H1 (cell line): Measurements from ENCODE around the gene S100A11. TPM values are rescaled to one million over a fixed set of nuclear protein-coding genes. Genes with fewer than 3 reads are reported as not detected.

Experiments used
- CBX5 ChIP-seq: fragments of 300-800, 300-1000 bp; sonication (generic); IDR thresholded peaks from 2 replicates; pipeline ENCODE4 v1.7.1; 2016; ENCODE audit warnings: antibody characterized with exemption, low read length, low read depth
- CEBPB ChIP-seq: IDR thresholded peaks from 2 replicates; pipeline ENCODE4 v1.6.1; 2012; ENCODE audit warnings: low read depth, low read length
- CHD2 ChIP-seq: IDR thresholded peaks from 2 replicates; pipeline ENCODE4 v1.6.1; 2012; ENCODE audit warnings: low read length, improper control_type of control experiment
- EGR1 ChIP-seq: IDR thresholded peaks from 2 replicates; pipeline ENCODE4 v1.6.1; 2011; ENCODE audit warnings: low read depth, low read length, borderline replicate concordance
- EP300 ChIP-seq, 2 experiments: IDR thresholded peaks; 1 replicate in 1 of 2; 2 replicates in 1 of 2; pipeline ENCODE4 v1.6.1; 2011 to 2012; ENCODE audit warnings: low read depth in 2 of 2, low read length in 2 of 2, mild to moderate bottlenecking in 2 of 2, borderline replicate concordance in 1 of 2, inconsistent platforms in 1 of 2, moderate library complexity in 1 of 2
- HDAC6 ChIP-seq: IDR thresholded peaks from one replicate; pipeline ENCODE4 v1.7.1; 2012; ENCODE audit warnings: low read depth, mild to moderate bottlenecking, inconsistent platforms, low read length, moderate library complexity
- JUND ChIP-seq: IDR thresholded peaks from 2 replicates; pipeline ENCODE4 v1.6.1; 2011; ENCODE audit warnings: mild to moderate bottlenecking, improper control_type of control experiment, low read length
- NRF1 ChIP-seq: IDR thresholded peaks from 2 replicates; pipeline ENCODE4 v1.6.1; 2011; ENCODE audit warnings: mild to moderate bottlenecking, low read depth, low read length, improper control_type of control experiment
- RAD21 ChIP-seq, 2 experiments: IDR thresholded peaks in 1 of 2; conservative IDR thresholded peaks in 1 of 2; 2 replicates each; pipeline ENCODE4 v1.6.1; 2011; ENCODE audit warnings: low read depth in 2 of 2, low read length in 2 of 2, improper control_type of control experiment in 1 of 2, inconsistent platforms in 1 of 2, mild to moderate bottlenecking in 1 of 2, moderate library complexity in 1 of 2
- SP2 ChIP-seq: IDR thresholded peaks from 2 replicates; pipeline ENCODE4 v1.6.1; 2012; ENCODE audit warnings: mild to moderate bottlenecking, low read length, inconsistent platforms
- TCF12 ChIP-seq: IDR thresholded peaks from 2 replicates; pipeline ENCODE4 v1.6.1; 2011; ENCODE audit warnings: low read depth, mild to moderate bottlenecking, low read length
- ZNF274 ChIP-seq: IDR thresholded peaks from 2 replicates; pipeline ENCODE4 v1.7.0; 2012; ENCODE audit warnings: low read length, borderline replicate concordance; ENCODE audit errors: extremely low read depth
- polyA plus RNA-seq, 7 experiments: library from polyadenylated mRNA; depleted of rRNA in 3 of 7; stranded (reverse) in 5 of 7; unstranded in 2 of 7; fragments of >200 nt in 5 of 7; fragments of 200-250 nt in 2 of 7; gene quantifications; 1 replicate in 5 of 7; 2 replicates in 1 of 7; 4 replicates in 1 of 7; pipeline versions ENCODE4 v1.2.1 to v1.2.3, GENCODE V29; 2011 to 2013; ENCODE audit warnings: missing spikeins in 2 of 7, mixed read lengths in 2 of 7
- total RNA-seq: library from RNA; stranded (reverse); fragmentation: NEBNext Ultra II Directional; extraction: Animal tissue kit (Norgen Biotek cat#: 25700); gene quantifications from 2 replicates; pipeline ENCODE4 v1.2.1, GENCODE V29; 2021

Gene S100A11
- total and polyA plus RNA-seq, 2 of the 8 experiments (the other 6 are each of a cell fraction or from before 2014, with no cell fraction given): 120 to 343 TPM

GRCh38 chr1:152050886-152051675, 14.3 kb upstream of the S100A11 start (continued):
- TF ChIP-seq JUND (no peak), HDAC6 (no peak), CHD2 (no peak), CBX5 (no peak), NRF1 (no peak), ZNF274 (no peak), CEBPB (no peak), RAD21 (IDR thresholded peaks at IDR 0.05 in 1 of 2, conservative IDR thresholded peaks at IDR 0.05 in 1 of 2; ENCODE audit: low read depth in 2 of 2, low read length in 2 of 2) (no peak), TCF12 (no peak), SP2 (no peak), EGR1 (no peak), EP300 (IDR thresholded peaks at IDR 0.05; ENCODE audit: borderline replicate concordance in 1 of 2, low read depth in 2 of 2, low read length in 2 of 2) (no peak)
- TF ChIP-seq, all 59 proteins: peak for 0
